Ovary (tissue), 3 donors: ENCODE measurements around the gene SLC12A3.

Source experiments
- CTCF ChIP-seq, 3 donors: fragments of 450-650 bp in 2 of 3; fragments of 200-600 bp in 1 of 3; IDR thresholded peaks; one replicate each; pipeline versions ENCODE4 v1.5.1 to v1.8.0; 2016 to 2022; ENCODE audit warnings: antibody characterized with exemption in 3 of 3, mild to moderate bottlenecking in 1 of 3
- POLR2A ChIP-seq: fragments of 450-650 bp; IDR thresholded peaks from one replicate; pipeline ENCODE4 v1.6.1; 2017; ENCODE audit warnings: antibody characterized with exemption, mild to moderate bottlenecking, moderate library complexity
- donor health status: DM: no; HTN: no; CAD: no.

GRCh38 chr16:56912746-56913708 lies 48.0 kb downstream of the SLC12A3 start:
- TF ChIP-seq CTCF (IDR thresholded peaks at IDR 0.05) (no peak), POLR2A (no peak)
